22Rv1 (cell line): ENCODE measurements around the gene TMEM163.

Experiments
- CTCF ChIP-seq: fragments of 450-650 bp; IDR thresholded peaks from 2 replicates; pipeline ENCODE4 v1.5.1; 2017; ENCODE audit warnings: mild to moderate bottlenecking
- ZFX ChIP-seq: fragments of 450-650 bp; IDR thresholded peaks from 2 replicates; pipeline ENCODE4 v1.6.1; 2017; ENCODE audit warnings: antibody characterized with exemption, borderline replicate concordance

GRCh38 chr2:134440336-134440909 lies 278.4 kb downstream of the TMEM163 start:
- TF ChIP-seq CTCF, result no peak
- no peak for TF ChIP-seq ZFX
